Kidney (tissue), 14 donors: ENCODE results near the gene PCSK1N. TPM values are rescaled to one million over a fixed set of nuclear protein-coding genes. Genes with fewer than 3 reads are reported as not detected.

ENCODE experiments used
- DNase-seq, 5 donors: peaks; one replicate each; pipeline ENCODE4 v3.0.0-alpha.2; 2013 to 2020
- FAIRE-seq: peaks from 2 replicates; lab custom pipeline; 2012; peaks lifted over from hg19 to GRCh38; lab: Jason Lieb, UNC
- H3K27ac ChIP-seq, 2 donors: one replicate each; pipeline ENCODE4 v1.7.0; 2013; ENCODE audit warnings: low read depth in 2 of 2, low read length in 2 of 2, inconsistent platforms in 1 of 2
- H3K27me3 ChIP-seq: one replicate; pipeline ENCODE4 v1.7.1; 2013; ENCODE audit warnings: low read length, inconsistent platforms; ENCODE audit not compliant: control insufficient read depth, insufficient read depth
- H3K36me3 ChIP-seq, 3 donors: one replicate each; pipeline versions ENCODE4 v1.7.0 to v1.7.1; 2013; ENCODE audit warnings: low read length in 3 of 3, control low read depth in 1 of 3, inconsistent platforms in 1 of 3; ENCODE audit not compliant: insufficient read depth in 3 of 3, control insufficient read depth in 2 of 3
- H3K4me1 ChIP-seq, 3 donors: one replicate each; pipeline versions ENCODE4 v1.7.0 to v1.7.1; 2013; ENCODE audit warnings: low read length in 3 of 3, inconsistent platforms in 1 of 3, low read depth in 1 of 3; ENCODE audit not compliant: control insufficient read depth in 2 of 3, insufficient read depth in 2 of 3
- H3K4me3 ChIP-seq, 3 donors: one replicate each; pipeline versions ENCODE4 v1.7.0 to v1.8.1; 2013; ENCODE audit warnings: low read length in 3 of 3, control low read depth in 1 of 3, inconsistent platforms in 1 of 3
- H3K9ac ChIP-seq, 3 donors: one replicate each; pipeline versions ENCODE4 v1.7.0 to v1.7.1; 2013; ENCODE audit warnings: low read length in 3 of 3, control low read depth in 1 of 3, inconsistent platforms in 1 of 3
- H3K9me3 ChIP-seq, 3 donors: one replicate each; pipeline versions ENCODE4 v1.7.0 to v1.7.1; 2013; ENCODE audit warnings: low read length in 3 of 3, control low read depth in 1 of 3, inconsistent platforms in 1 of 3; ENCODE audit not compliant: control insufficient read depth in 2 of 3, insufficient read depth in 1 of 3
- intact Hi-C: fragments of 100-400 bp; cut with DNase I; formaldehyde crosslinking; loops from one replicate; pipeline ENCODE4 v1.11.1; 2022
- polyA plus RNA-seq: library from polyadenylated mRNA; stranded (reverse); fragments of 350-450 nt; fragmentation: Illumina TruSeq; extraction: RNeasy Lipid Tissue Mini Kit (QIAGEN cat#74804); gene quantifications from one replicate; pipeline ENCODE4 v1.2.3, GENCODE V29; 2014; ENCODE audit warnings: low read depth, low replicate concordance; ENCODE audit not compliant: insufficient read depth
- total RNA-seq: library from RNA; stranded (reverse); fragmentation: NEBNext Ultra II Directional; extraction: Animal tissue kit (Norgen Biotek cat#: 25700); gene quantifications from one replicate; pipeline ENCODE4 v1.2.1, GENCODE V29; 2021
- TF ChIP-seq, protein P1 (sequence below): IDR thresholded peaks from 3 replicates; pipeline ENCODE4 v1.5.1; 2012; ENCODE audit warnings: mild to moderate bottlenecking, moderate library complexity, borderline replicate concordance; ENCODE audit not compliant: insufficient read depth; ENCODE audit errors: extremely low read depth
- donor health status: control.
- donor health status: control.
- donor health status: control.
- donor health status: control.
- donor health status: control.
- donor health status: DM: yes; HTN: yes; CAD: no.
- donor health status: Normal renal cell carcinoma (clear cell type).

Gene PCSK1N
- total and polyA plus RNA-seq, 2 donors from 2014 or later: 131 to 331 TPM

DNA sequence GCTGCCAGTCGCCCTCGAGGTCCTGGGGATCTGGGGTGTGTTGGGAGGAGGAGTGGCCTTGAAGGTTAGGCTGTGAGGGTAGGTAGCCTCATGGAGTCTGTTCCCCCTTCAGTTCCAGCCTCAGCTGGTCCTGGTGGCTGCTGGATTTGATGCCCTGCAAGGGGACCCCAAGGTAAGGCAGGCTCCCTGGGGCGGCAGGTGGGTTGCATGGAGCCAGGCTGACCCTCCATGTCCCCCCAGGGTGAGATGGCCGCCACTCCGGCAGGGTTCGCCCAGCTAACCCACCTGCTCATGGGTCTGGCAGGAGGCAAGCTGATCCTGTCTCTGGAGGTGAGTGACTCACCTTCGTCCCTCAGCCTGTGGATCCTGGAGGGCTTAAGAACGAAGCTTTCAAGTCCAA lies 20.7 kb downstream of the PCSK1N start:
- H3K4me3 ChIP-seq: no peak overlapping the region
- FAIRE-seq (no peak), DNase-seq (no peak)
- no peaks in the 10 kb centered on the region for H3K9me3 ChIP-seq
- peaks cover 0 to 9% (median 8%) of the 10 kb centered on the region in 3 donors for H3K36me3 ChIP-seq
- no peak overlapping the region for H3K9ac ChIP-seq
- no peaks in the 10 kb centered on the region for H3K4me1 ChIP-seq
- intact Hi-C loops: no loop called here
- no peaks in the 10 kb centered on the region for H3K27me3 ChIP-seq
- TF ChIP-seq, protein P1, sequence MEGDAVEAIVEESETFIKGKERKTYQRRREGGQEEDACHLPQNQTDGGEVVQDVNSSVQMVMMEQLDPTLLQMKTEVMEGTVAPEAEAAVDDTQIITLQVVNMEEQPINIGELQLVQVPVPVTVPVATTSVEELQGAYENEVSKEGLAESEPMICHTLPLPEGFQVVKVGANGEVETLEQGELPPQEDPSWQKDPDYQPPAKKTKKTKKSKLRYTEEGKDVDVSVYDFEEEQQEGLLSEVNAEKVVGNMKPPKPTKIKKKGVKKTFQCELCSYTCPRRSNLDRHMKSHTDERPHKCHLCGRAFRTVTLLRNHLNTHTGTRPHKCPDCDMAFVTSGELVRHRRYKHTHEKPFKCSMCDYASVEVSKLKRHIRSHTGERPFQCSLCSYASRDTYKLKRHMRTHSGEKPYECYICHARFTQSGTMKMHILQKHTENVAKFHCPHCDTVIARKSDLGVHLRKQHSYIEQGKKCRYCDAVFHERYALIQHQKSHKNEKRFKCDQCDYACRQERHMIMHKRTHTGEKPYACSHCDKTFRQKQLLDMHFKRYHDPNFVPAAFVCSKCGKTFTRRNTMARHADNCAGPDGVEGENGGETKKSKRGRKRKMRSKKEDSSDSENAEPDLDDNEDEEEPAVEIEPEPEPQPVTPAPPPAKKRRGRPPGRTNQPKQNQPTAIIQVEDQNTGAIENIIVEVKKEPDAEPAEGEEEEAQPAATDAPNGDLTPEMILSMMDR: no peak
- H3K27ac ChIP-seq: no peak overlapping the region

DNA sequence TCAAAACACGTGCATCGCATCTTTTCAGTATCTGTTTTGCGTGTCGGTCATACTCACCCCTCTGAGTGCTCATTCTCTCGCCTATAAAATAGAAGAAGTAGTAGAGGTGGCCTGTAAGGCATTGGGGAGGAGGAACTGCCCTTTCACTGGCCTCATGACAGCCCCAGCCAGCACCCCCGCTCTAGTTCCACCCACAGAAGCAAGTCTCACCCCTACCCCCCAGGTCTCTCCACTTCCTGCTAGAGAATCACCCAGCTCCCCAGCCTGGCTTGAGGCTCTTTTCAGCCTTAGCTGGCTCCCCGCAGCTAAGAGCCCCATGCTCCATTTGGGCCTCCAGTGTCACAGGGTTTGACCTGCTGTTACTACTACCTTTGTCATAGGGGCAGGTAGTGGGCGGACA lies 21.8 kb downstream of the PCSK1N start:
- Histone ChIP-seq H3K36me3 (peaks cover 0 to 8% (median 5%) of the 10 kb centered on the region in 3 donors), H3K9ac (no peak overlapping the region), H3K4me1 (no peaks in the 10 kb centered on the region), H3K27me3 (no peaks in the 10 kb centered on the region), H3K27ac (no peak overlapping the region), H3K4me3 (no peak overlapping the region), H3K9me3 (no peaks in the 10 kb centered on the region)
- DNase-seq (no peak), FAIRE-seq (no peak)
- TF ChIP-seq, protein P1: no peak
- intact Hi-C loops: no loop called here

DNA sequence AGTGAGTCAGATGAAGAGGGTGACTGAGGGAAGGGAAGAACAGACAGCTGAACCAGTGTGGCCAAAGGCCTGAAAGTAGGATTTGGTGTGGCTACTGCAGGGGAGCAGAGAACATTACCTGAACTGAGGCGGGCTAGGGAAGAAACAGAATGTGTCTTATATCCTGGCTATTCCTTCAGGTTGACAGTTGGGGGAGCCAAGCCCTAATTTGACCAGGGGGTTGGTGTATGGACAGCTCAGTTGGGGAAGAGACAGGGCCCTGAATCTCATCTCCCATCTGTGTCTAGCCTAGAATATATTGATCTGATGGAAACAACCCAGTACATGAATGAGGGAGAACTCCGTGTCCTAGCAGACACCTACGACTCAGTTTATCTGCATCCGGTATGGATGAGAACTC lies 29.3 kb downstream of the PCSK1N start:
- intact Hi-C loops: no loop called here
- no peak overlapping the region for H3K27ac ChIP-seq

DNA sequence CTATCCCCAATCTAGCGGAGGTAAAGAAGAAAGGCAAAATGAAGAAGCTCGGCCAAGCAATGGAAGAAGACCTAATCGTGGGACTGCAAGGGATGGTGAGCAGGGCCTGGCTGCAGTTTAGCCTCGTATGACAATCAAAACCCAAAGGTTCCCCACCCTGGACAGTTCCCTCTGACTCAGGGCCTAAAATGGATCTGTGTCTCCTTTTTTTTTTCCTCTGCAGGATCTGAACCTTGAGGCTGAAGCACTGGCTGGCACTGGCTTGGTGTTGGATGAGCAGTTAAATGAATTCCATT lies 32.6 kb downstream of the PCSK1N start:
- peaks cover 0 to 4% (median 0%) of the 10 kb centered on the region in 3 donors for H3K36me3 ChIP-seq
- H3K27ac ChIP-seq: peak overlapping the region; percentile 95 to 96
- H3K9me3 ChIP-seq: no peaks in the 10 kb centered on the region
- peak overlapping the region in 2 of 3 donors; percentile 64 to 68 for H3K4me3 ChIP-seq
- FAIRE-seq (no peak), DNase-seq (no peak)
- peak overlapping the region in 1 of 3 donors; percentile 65 for H3K9ac ChIP-seq
- TF ChIP-seq, protein P1: no peak
- intact Hi-C loops: no loop called here
- no peaks in the 10 kb centered on the region for H3K27me3 ChIP-seq
- H3K4me1 ChIP-seq: peaks cover 0 to 5% (median 2%) of the 10 kb centered on the region in 3 donors

More for the DNA sequence above, 29.3 kb downstream of the PCSK1N start:
- DNase-seq (no peak), FAIRE-seq (no peak)
- peaks cover 0 to 4% (median 0%) of the 10 kb centered on the region in 3 donors for H3K36me3 ChIP-seq
- no peaks in the 10 kb centered on the region for H3K9me3 ChIP-seq
- TF ChIP-seq, protein P1: no peak
- no peak overlapping the region for H3K9ac ChIP-seq
- H3K4me3 ChIP-seq: no peak overlapping the region
- H3K4me1 ChIP-seq: peaks cover 0 to 5% (median 0%) of the 10 kb centered on the region in 3 donors
- H3K27me3 ChIP-seq: no peaks in the 10 kb centered on the region
